GM12864 (cell line): ENCODE data around the gene PHC3.

Source experiments
- DNase-seq: peaks from one replicate; pipeline ENCODE4 v3.0.0-alpha.2; 2011; ENCODE audit warnings: low read depth
- H3K4me3 ChIP-seq: 2 replicates; pipeline ENCODE4 v1.5.1; 2011; ENCODE audit warnings: mild to moderate bottlenecking, low read depth, low read length, control low read depth
- TF ChIP-seq, protein P1 (sequence below): IDR thresholded peaks from 2 replicates; pipeline ENCODE4 v1.5.1; 2011; ENCODE audit warnings: low read depth, mild to moderate bottlenecking, moderate library complexity, low read length, control low read depth, inconsistent platforms; ENCODE audit errors: missing control alignments

Gene PHC3

DNA sequence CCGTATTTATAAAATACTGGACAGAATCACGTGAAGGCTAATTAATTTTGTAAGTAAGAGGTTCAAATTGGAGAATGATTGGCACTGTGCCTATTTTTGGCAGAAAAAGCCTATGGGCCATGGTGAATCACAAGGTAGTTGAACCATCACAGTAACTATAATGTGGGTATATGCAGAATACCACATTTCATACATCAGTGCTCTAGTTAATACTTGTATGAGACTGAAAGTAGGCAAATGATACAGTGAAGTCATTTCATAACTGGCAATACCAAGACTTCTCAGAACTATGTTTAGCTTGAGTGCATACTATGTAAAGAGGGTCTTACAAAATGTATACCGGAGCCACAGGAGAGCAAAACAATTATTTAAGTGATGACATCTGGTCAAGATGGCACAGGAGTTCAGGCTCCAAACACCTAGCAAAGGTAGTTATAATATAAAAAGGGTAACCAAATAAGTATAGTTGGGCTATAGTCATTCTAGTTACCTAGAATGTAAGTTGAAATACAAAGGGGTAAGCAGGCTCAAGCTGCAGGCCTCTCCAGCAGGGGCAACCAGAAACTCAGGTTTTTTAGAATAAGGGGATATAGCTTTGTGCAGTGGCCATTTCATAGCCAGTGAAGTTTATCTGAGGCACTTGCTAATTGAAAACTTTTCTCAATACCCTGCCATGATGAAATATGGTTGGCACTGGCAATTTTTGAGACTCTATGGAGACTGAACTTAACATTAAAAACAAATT is 124.7 kb downstream of the PHC3 start:
- H3K4me3 ChIP-seq: peak overlapping the region; percentile 49; the same call in 1 of the 2 replicates
- TF ChIP-seq, protein P1, sequence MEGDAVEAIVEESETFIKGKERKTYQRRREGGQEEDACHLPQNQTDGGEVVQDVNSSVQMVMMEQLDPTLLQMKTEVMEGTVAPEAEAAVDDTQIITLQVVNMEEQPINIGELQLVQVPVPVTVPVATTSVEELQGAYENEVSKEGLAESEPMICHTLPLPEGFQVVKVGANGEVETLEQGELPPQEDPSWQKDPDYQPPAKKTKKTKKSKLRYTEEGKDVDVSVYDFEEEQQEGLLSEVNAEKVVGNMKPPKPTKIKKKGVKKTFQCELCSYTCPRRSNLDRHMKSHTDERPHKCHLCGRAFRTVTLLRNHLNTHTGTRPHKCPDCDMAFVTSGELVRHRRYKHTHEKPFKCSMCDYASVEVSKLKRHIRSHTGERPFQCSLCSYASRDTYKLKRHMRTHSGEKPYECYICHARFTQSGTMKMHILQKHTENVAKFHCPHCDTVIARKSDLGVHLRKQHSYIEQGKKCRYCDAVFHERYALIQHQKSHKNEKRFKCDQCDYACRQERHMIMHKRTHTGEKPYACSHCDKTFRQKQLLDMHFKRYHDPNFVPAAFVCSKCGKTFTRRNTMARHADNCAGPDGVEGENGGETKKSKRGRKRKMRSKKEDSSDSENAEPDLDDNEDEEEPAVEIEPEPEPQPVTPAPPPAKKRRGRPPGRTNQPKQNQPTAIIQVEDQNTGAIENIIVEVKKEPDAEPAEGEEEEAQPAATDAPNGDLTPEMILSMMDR: no peak
- DNase-seq: peak; percentile 85

DNA sequence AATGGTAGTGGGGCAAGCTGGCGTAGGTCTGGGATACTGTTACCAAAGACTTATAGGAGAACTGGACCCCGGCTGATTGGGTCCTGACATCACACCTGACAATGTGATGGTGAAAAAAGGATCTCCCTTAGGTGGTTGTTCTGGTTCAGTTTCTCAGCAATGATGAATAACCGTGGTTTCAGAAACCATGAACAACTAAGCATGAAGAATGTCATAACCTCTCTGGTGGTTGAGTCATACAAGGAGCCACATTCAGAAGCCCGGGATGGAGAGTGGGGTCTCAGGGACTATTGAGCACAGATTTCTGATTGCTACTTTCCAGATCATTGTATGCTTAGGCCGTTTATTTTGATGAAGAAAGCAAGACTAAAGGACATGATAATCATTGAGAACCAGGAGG is 126.3 kb downstream of the PHC3 start:
- TF ChIP-seq, protein P1: no peak
- DNase-seq: peak; percentile 81
- peak overlapping the region; percentile 37 for H3K4me3 ChIP-seq

DNA sequence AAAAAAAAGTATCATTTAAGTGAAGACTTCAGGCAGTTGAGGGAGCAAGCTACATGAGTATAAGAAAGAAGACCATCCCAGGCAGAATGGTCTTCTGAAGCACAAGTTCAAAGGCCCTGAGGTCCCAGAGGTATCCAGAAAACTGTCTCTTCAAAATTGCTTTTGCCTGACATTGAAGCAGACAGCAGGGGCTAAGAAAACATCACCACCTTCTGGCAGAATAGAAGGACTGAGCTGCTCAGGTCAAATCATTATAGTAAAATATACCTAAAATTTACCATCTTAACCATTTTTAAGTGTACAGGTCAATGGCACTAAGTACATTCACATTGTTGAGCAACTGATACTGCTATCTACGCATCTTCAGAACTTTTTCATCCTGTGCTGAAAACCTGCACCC is 127.3 kb downstream of the PHC3 start:
- H3K4me3 ChIP-seq: no peak overlapping the region; the same call in 1 of the 2 replicates
- DNase-seq: no peak
- TF ChIP-seq, protein P1: peak; percentile 48

DNA sequence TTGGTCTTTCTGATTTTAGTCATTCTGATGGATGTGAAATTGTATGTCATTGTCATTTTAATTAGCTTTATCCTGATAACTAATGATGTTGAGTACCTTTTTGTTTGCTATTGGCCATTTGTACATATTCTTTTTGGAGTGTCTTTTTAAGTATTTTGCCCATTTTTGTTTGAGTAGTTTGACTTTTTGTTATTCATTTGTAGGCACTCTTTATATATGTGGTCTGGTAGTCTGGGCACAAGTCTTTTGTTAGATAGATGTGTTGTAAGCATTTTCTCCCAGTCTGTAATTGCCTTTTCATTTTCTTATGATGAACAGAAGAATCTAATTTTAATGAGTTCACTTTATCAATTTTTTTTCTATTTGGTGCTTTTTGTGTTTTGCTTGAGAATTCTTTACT is 129.1 kb downstream of the PHC3 start:
- H3K4me3 ChIP-seq: no peak overlapping the region
- TF ChIP-seq, protein P1: no peak
- DNase-seq: no peak

DNA sequence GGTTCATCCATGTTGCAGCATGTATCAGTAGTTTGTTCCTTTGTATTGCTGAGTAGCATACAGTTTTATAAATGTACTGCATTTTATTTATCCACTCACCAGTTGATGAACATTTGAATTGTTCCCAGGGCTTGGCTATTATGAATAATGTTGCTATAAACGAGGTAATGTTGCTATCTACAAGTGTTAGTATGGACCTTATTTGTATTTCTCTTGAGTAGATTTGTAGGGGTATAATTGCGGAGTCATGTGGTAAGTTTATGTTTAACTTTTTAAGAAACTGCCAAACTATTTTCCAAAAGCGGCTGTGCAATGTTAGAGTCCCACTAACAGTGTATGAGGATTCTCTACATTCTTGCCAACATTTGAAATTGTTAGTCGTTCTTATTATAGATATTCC is 130.8 kb downstream of the PHC3 start:
- TF ChIP-seq, protein P1: no peak
- no peak for DNase-seq
- H3K4me3 ChIP-seq: no peak overlapping the region

DNA sequence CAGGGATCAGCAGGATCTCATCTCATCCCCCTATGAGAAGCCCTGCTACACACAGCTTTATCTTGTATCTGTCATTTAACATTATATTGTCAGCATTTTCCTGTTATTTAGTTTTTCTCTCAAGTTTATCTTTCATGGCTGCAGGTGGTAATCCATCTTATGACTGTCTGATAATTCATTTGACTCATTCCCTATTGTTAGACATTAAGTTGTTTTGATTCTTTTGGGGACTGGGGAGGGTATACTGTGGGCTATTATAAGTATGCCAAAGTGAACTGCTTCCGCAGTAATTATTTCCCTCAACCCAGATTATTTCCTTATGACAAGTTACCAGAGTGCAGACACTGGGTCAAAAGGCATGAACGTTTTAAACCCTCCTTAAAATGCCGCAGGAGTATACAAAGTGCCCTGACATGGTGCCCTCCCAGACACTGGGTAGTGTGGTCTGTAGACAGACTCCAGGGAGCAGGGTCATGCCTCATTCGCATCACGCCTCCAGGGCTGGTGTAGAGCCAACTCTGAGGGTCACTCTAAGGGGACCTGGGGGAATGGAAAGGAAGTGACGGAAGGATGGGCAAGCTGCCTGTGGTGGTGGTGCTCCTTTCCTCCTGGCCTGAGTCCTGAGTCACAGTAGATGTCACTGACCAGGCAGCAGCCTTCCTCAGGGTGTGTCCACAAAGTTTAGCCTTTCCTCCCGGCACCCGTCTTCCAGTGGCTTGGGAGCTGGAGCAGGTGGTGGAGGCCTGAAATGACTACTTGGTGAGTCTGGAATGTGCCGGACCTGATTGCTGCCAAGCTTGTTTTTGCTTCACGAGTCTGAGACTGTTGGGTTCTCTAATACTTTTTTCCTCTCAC is 132.2 kb downstream of the PHC3 start:
- peak overlapping the region; percentile 9; the same call in 1 of the 2 replicates for H3K4me3 ChIP-seq
- no peak for DNase-seq
- TF ChIP-seq, protein P1: no peak

DNA sequence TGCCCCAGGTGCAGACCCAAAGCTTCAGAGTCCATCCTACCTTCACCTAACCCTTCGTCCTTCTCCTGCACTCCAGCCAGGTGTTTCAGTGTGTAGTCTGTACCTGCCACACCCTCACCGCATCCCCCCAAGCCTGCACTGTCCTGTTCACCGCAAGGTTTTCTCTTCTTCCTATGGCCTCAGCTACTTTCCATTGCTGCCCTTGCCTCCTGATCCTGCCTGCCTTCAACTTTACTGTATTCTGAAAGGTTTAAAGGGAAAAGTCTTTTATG is 134.5 kb downstream of the PHC3 start:
- DNase-seq: no peak
- TF ChIP-seq, protein P1: no peak
- H3K4me3 ChIP-seq: peak overlapping the region; percentile 45
